IMR-90 (cell line): ENCODE results near the gene ESYT3. TPM values are rescaled to one million over a fixed set of nuclear protein-coding genes. Genes with fewer than 3 reads are reported as not detected.

Experiments used
- ATAC-seq: fragments of 200-7000 bp; cut with Tn5 transposase; 2 replicates; pipeline ENCODE4 v1.9.1; 2020; ENCODE audit warnings: low read depth, mild to moderate bottlenecking, moderate library complexity
- BruUV-seq: library from RNA; stranded (reverse); fragments of 400-500 nt; replicated peaks from 2 replicates; lab custom pipeline; 2021; lab: Mats Ljungman, UMichigan
- CTCF ChIA-PET: fragments of 300-600 bp; formaldehyde crosslinking; extraction: SDS; loops from one replicate; lab custom pipeline; 2021; ENCODE audit warnings: antibody characterized with exemption; lab: Yijun Ruan, JAX
- POLR2A ChIA-PET: fragments of 300-600 bp; sonication (Branson Sonifier 250); formaldehyde crosslinking; loops from one replicate; lab custom pipeline; 2022; ENCODE audit warnings: antibody characterized with exemption; ENCODE audit not compliant: unreplicated experiment; lab: Charles Lee
- DNase-seq: peaks from one replicate; pipeline ENCODE4 v3.0.0; 2013
- H2AFZ ChIP-seq: replicated peaks from 2 replicates; pipeline ENCODE3; 2013; ENCODE audit warnings: low read length, mild to moderate bottlenecking; ENCODE audit not compliant: poor library complexity
- H2AK5ac ChIP-seq: 2 replicates; pipeline ENCODE4 v1.6.1; 2013; ENCODE audit warnings: low read depth, low read length, inconsistent platforms
- H2AK9ac ChIP-seq: replicated peaks from 2 replicates; pipeline ENCODE3; 2013; ENCODE audit warnings: mild to moderate bottlenecking, low read depth, low read length, moderate library complexity; ENCODE audit not compliant: poor library complexity
- H2BK120ac ChIP-seq: 2 replicates; pipeline ENCODE4 v1.6.1; 2013; ENCODE audit warnings: low read depth, low read length, inconsistent platforms
- H2BK15ac ChIP-seq: 3 replicates; pipeline ENCODE4 v1.6.1; 2013; ENCODE audit warnings: low read depth, low read length, inconsistent platforms
- H2BK20ac ChIP-seq: 2 replicates; pipeline ENCODE4 v1.6.1; 2013; ENCODE audit warnings: low read depth, mild to moderate bottlenecking, inconsistent platforms, low read length, moderate library complexity
- H2BK5ac ChIP-seq: 2 replicates; pipeline ENCODE4 v1.6.1; 2013; ENCODE audit warnings: mild to moderate bottlenecking, low read depth, low read length, inconsistent platforms; ENCODE audit not compliant: poor library complexity, severe bottlenecking
- H3K14ac ChIP-seq: replicated peaks from 2 replicates; pipeline ENCODE4 v1.6.1; 2013; ENCODE audit warnings: low read depth, low read length, inconsistent platforms
- H3K18ac ChIP-seq: 2 replicates; pipeline ENCODE4 v1.6.1; 2013; ENCODE audit warnings: low read depth, low read length, control low read depth
- H3K23ac ChIP-seq: 2 replicates; pipeline ENCODE4 v1.6.1; 2013; ENCODE audit warnings: low read depth, low read length, inconsistent platforms
- H3K27ac ChIP-seq: 2 replicates; pipeline ENCODE4 v1.5.1; 2013; ENCODE audit warnings: mild to moderate bottlenecking, control low read depth, low read length; ENCODE audit not compliant: insufficient read depth
- H3K27me3 ChIP-seq: 2 replicates; pipeline ENCODE4 v1.6.1; 2013; ENCODE audit warnings: low read length; ENCODE audit not compliant: control insufficient read depth, insufficient read depth
- H3K36me3 ChIP-seq: 2 replicates; pipeline ENCODE4 v1.6.1; 2013; ENCODE audit warnings: low read length, mixed read lengths; ENCODE audit not compliant: control insufficient read depth, insufficient read depth
- H3K4ac ChIP-seq: 2 replicates; pipeline ENCODE4 v1.6.1; 2013; ENCODE audit warnings: low read depth, low read length, inconsistent platforms
- H3K4me1 ChIP-seq: 2 replicates; pipeline ENCODE4 v1.6.1; 2013; ENCODE audit warnings: low read length, mixed read lengths; ENCODE audit not compliant: control insufficient read depth, insufficient read depth
- H3K4me2 ChIP-seq: 2 replicates; pipeline ENCODE4 v1.6.1; 2013; ENCODE audit warnings: low read depth, mild to moderate bottlenecking, control low read depth, low read length, moderate library complexity
- H3K4me3 ChIP-seq: 2 replicates; pipeline ENCODE4 v1.5.1; 2013; ENCODE audit warnings: low read depth, mild to moderate bottlenecking, control low read depth, low read length, moderate library complexity; ENCODE audit not compliant: insufficient read depth
- H3K56ac ChIP-seq: 2 replicates; pipeline ENCODE4 v1.6.1; 2013; ENCODE audit warnings: low read length, inconsistent platforms; ENCODE audit not compliant: insufficient read depth; ENCODE audit errors: extremely low read depth
- H3K79me1 ChIP-seq, 2 experiments: 2 replicates each; pipeline ENCODE4 v1.6.1; 2013; ENCODE audit warnings: low read length in 2 of 2, inconsistent platforms in 1 of 2, low read depth in 1 of 2
- H3K9ac ChIP-seq: 2 replicates; pipeline ENCODE4 v1.6.1; 2013; ENCODE audit warnings: low read depth, low read length, control low read depth
- H3K9me1 ChIP-seq: 2 replicates; pipeline ENCODE4 v1.6.1; 2013; ENCODE audit warnings: low read length, inconsistent platforms; ENCODE audit not compliant: insufficient read depth
- H3K9me3 ChIP-seq: 2 replicates; pipeline ENCODE4 v1.6.1; 2013; ENCODE audit warnings: low read length; ENCODE audit not compliant: control insufficient read depth, insufficient read depth
- H4K20me1 ChIP-seq: 2 replicates; pipeline ENCODE4 v1.6.1; 2013; ENCODE audit warnings: low read length, inconsistent platforms; ENCODE audit not compliant: insufficient read depth
- H4K5ac ChIP-seq: 2 replicates; pipeline ENCODE4 v1.6.1; 2013; ENCODE audit warnings: mild to moderate bottlenecking, low read depth, low read length, control low read depth
- H4K8ac ChIP-seq, 2 experiments: 2 replicates each; pipeline ENCODE4 v1.6.1; 2013; ENCODE audit warnings: low read depth in 2 of 2, low read length in 2 of 2, control low read depth in 1 of 2, inconsistent platforms in 1 of 2
- H4K91ac ChIP-seq: 2 replicates; pipeline ENCODE4 v1.6.1; 2013; ENCODE audit warnings: low read depth, low read length, inconsistent platforms; ENCODE audit not compliant: insufficient read depth
- CEBPB ChIP-seq: IDR thresholded peaks from 2 replicates; pipeline ENCODE4 v1.6.1; 2012; ENCODE audit warnings: low read depth, low read length, improper control_type of control experiment
- CHD1 ChIP-seq: IDR thresholded peaks from 2 replicates; pipeline ENCODE4 v1.6.1; 2012; ENCODE audit warnings: low read depth, low read length, improper control_type of control experiment
- FOS ChIP-seq: fragments of 150-350 bp; IDR thresholded peaks from 2 replicates; pipeline ENCODE4 v1.6.1; 2016; ENCODE audit warnings: low read depth, low read length
- MXI1 ChIP-seq: IDR thresholded peaks from 2 replicates; pipeline ENCODE4 v1.6.1; 2012; ENCODE audit warnings: low read depth, mild to moderate bottlenecking, low read length, moderate library complexity, borderline replicate concordance
- SMC3 ChIP-seq: fragments of 150-350 bp; IDR thresholded peaks from 2 replicates; pipeline ENCODE4 v1.6.1; 2016; ENCODE audit warnings: low read depth, mild to moderate bottlenecking, antibody characterized with exemption, low read length, moderate library complexity
- WGBS, 2 experiments: methylation state at CpG; one replicate each; pipeline versions ENCODE4 v1.1.5 to v1.1.7; 2013; ENCODE audit warnings: missing lambda C conversion rate in 2 of 2; ENCODE audit not compliant: insufficient read length in 1 of 2; ENCODE audit errors: extremely low coverage in 2 of 2; 5-methylcytosine and 5-hydroxymethylcytosine counted together
- dilution Hi-C: fragments of 300-500 bp; cut with HindIII; formaldehyde crosslinking; loops from one replicate; pipeline ENCODE4 v1.14.3; 2018; ENCODE audit warnings: low sequenced_read_pairs; ENCODE audit not compliant: unreplicated experiment
- in situ Hi-C: fragments of 300-500 bp; cut with MboI; formaldehyde crosslinking; loops from 3 replicates; pipeline ENCODE4 v1.14.3; 2019; ENCODE audit warnings: low sequenced_read_pairs, inconsistent platforms, mixed read lengths
- intact Hi-C: fragments of 100-400 bp; cut with micrococcal nuclease; formaldehyde crosslinking; loops from 2 replicates; pipeline ENCODE4 v1.10.0; 2022
- polyA plus RNA-seq, 3 experiments: library from polyadenylated mRNA; depleted of rRNA; stranded (reverse); fragments of >200 nt; gene quantifications; 2 replicates each; pipeline ENCODE4 v1.2.3, GENCODE V29; 2012; ENCODE audit warnings: low replicate concordance in 1 of 3
- total RNA-seq: library from RNA; depleted of rRNA; stranded (reverse); fragments of >200 nt; gene quantifications from 2 replicates; pipeline ENCODE4 v1.2.3, GENCODE V29; 2012

Gene ESYT3
- total and polyA plus RNA-seq, 2 of the 4 experiments (the other 2 are of a cell fraction) = under 0.01 to 0.02 TPM

DNA sequence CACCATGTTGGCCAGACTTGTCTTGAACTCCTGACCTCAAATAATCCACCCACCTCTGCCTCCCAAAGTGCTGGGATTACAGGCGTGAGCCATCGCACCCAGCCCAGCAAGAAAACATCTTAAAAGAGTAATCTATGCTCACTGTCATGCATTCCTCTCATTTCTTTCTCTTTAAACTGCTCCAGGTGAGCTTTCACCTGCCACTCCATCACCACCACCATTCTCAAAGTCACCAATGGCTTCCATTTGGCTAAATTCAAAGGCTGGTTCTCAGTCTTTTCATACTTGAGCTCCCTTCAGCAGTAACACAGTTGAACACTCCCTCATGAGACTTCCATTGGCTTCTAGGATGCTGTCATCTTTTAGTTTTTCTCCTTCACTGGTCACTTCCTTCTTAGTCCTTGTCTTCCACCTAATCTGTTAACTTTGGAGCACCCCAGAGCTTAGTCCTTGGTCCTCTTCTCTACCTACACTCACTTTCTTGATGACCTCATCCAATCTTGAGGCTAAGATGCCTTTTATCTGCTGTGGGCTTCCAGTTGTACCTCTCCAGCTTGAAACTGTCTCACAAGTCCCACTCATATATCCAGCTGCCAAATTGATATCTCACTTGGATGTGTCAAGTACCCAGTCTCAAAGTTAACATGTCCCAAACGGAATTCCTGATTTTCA, 27.0 kb upstream of the ESYT3 start:
- CTCF ChIA-PET = interaction anchor here (0.8 to 2.3 kb wide), 2 partner anchors 10 kb away, joined by 3 to 11 read pairs; no protein-coding TSS in a partner anchor
- Histone ChIP-seq H4K91ac (no peak overlapping the region), H3K9me3 (no peaks in the 10 kb centered on the region), H3K4me3 (no peak overlapping the region), H3K4ac (no peak overlapping the region), H4K8ac (no peak overlapping the region), H3K14ac (no peak overlapping the region), H2BK5ac (no peak overlapping the region), H3K9ac (no peak overlapping the region), H3K18ac (no peak overlapping the region), H2AFZ (no peak overlapping the region), H2BK20ac (no peak overlapping the region), H3K36me3 (peaks cover 23% of the 10 kb centered on the region), H3K4me1 (no peaks in the 10 kb centered on the region), H3K56ac (no peak overlapping the region), H3K27ac (no peak overlapping the region), H3K23ac (no peak overlapping the region), H2BK120ac (no peak overlapping the region), H2AK9ac (no peak overlapping the region), H2BK15ac (no peak overlapping the region), H3K27me3 (no peaks in the 10 kb centered on the region), H2AK5ac (no peak overlapping the region), H4K20me1 (no peaks in the 10 kb centered on the region), H4K5ac (no peak overlapping the region), H3K79me1 (no peaks in the 10 kb centered on the region), H3K9me1 (peaks cover 9% of the 10 kb centered on the region), H3K4me2 (no peak overlapping the region)
- POLR2A ChIA-PET = no interaction called here
- BruUV-seq = no TSS peak
- TF ChIP-seq FOS (no peak), CHD1 (no peak), MXI1 (no peak), SMC3 (no peak), CEBPB (no peak)
- DNase-seq (no peak), ATAC-seq (no peak)
- WGBS, 2 experiments = 75% methylated on average over 1 of the region's 3 CpGs; no CpG with 5 or more reads in 1 of the 2 experiments
- intact Hi-C loops = no loop called here
- in situ Hi-C loops = no loop called here
- dilution Hi-C loops = no loop called here
